ENCODE data around the gene KDELR1.

KDELR1 gene

GRCh38 chr19:48405850-48406249 is 14.5 kb upstream of the KDELR1 start:
- 90% methylated on average over 13 of the region's 13 CpGs for WGBS (ENCODE audit: insufficient coverage)
- no peaks in the 10 kb centered on the region for H3K4me1 ChIP-seq (ENCODE audit: control extremely low read depth in 1 of 4, control insufficient read depth in 4 of 4, insufficient read depth in 4 of 4, low read length in 3 of 4)
- no peaks in the 10 kb centered on the region for H3K27me3 ChIP-seq (replicated peaks in 2 of 5; ENCODE audit: control insufficient read depth in 4 of 5, insufficient read depth in 5 of 5, low read length in 4 of 5)
- no peaks in the 10 kb centered on the region for H3K9me3 ChIP-seq (ENCODE audit: control extremely low read depth in 1 of 5, control insufficient read depth in 4 of 5, insufficient read depth in 2 of 5, low read depth in 1 of 5, low read length in 4 of 5)
- H3K36me3 ChIP-seq (ENCODE audit: control insufficient read depth in 4 of 4, insufficient read depth in 4 of 4, low read length in 3 of 4) = no peaks in the 10 kb centered on the region
- H3K27ac ChIP-seq (ENCODE audit: insufficient read depth in 1 of 2, low read depth in 1 of 2, low read length in 2 of 2, poor library complexity in 1 of 2, severe bottlenecking in 2 of 2) = no peak overlapping the region
- CTCF ChIA-PET = interaction anchor here (1.3 to 2.4 kb wide), 3 partner anchors 9 to 51 kb away, joined by 3 to 9 read pairs (median 3); partner anchors contain the start of gene KDELR1
- DNase-seq = no peak
- POLR2A ChIA-PET = no interaction called here
- no peak overlapping the region for H3K4me3 ChIP-seq (ENCODE audit: control insufficient read depth in 1 of 7, extremely low read depth in 1 of 7, insufficient read depth in 4 of 7, low read depth in 2 of 7, low read length in 6 of 7)

- peaks cover 0 to 4% (median 2%) of the 10 kb centered on the region in 4 experiments for H3K4me1 ChIP-seq (ENCODE audit: control extremely low read depth in 1 of 4, control insufficient read depth in 4 of 4, insufficient read depth in 4 of 4, low read length in 3 of 4)
- H3K27me3 ChIP-seq (replicated peaks in 2 of 5; ENCODE audit: control insufficient read depth in 4 of 5, insufficient read depth in 5 of 5, low read length in 4 of 5) = no peaks in the 10 kb centered on the region
- 93% methylated on average over 21 of the region's 27 CpGs for WGBS (ENCODE audit: insufficient coverage)
- no peak overlapping the region for H3K4me3 ChIP-seq (ENCODE audit: control insufficient read depth in 1 of 7, extremely low read depth in 1 of 7, insufficient read depth in 4 of 7, low read depth in 2 of 7, low read length in 6 of 7)
- ChIA-PET POLR2A (no interaction called here), CTCF (interaction anchor here (0.6 to 2.4 kb wide), 4 partner anchors 10 to 114 kb away, joined by 3 to 9 read pairs (median 4); partner anchors contain the start of gene KDELR1)
- H3K9me3 ChIP-seq (ENCODE audit: control extremely low read depth in 1 of 5, control insufficient read depth in 4 of 5, insufficient read depth in 2 of 5, low read depth in 1 of 5, low read length in 4 of 5) = no peaks in the 10 kb centered on the region
- H3K36me3 ChIP-seq (ENCODE audit: control insufficient read depth in 4 of 4, insufficient read depth in 4 of 4, low read length in 3 of 4) = no peaks in the 10 kb centered on the region
- H3K27ac ChIP-seq (ENCODE audit: insufficient read depth in 1 of 2, low read depth in 1 of 2, low read length in 2 of 2, poor library complexity in 1 of 2, severe bottlenecking in 2 of 2) = no peak overlapping the region
- no peak for DNase-seq
Observed at GRCh38 chr19:48405010-48405659, 13.8 kb upstream of the KDELR1 start.

GRCh38 chr19:48403606-48404005 is 12.3 kb upstream of the KDELR1 start:
- H3K4me3 ChIP-seq (ENCODE audit: control insufficient read depth in 1 of 7, extremely low read depth in 1 of 7, insufficient read depth in 4 of 7, low read depth in 2 of 7, low read length in 6 of 7) = no peak overlapping the region
- ChIA-PET CTCF (interaction anchor here (0.6 to 1.3 kb wide), 5 partner anchors 8 to 74 kb away, joined by 3 to 5 read pairs (median 3); partner anchors contain the start of gene TMEM143), POLR2A (no interaction called here)
- peaks cover 0 to 13% (median 6%) of the 10 kb centered on the region in 4 experiments for H3K4me1 ChIP-seq (ENCODE audit: control extremely low read depth in 1 of 4, control insufficient read depth in 4 of 4, insufficient read depth in 4 of 4, low read length in 3 of 4)
- H3K36me3 ChIP-seq (ENCODE audit: control insufficient read depth in 4 of 4, insufficient read depth in 4 of 4, low read length in 3 of 4) = no peaks in the 10 kb centered on the region
- WGBS (ENCODE audit: insufficient coverage) = 100% methylated on average over 1 of the region's 3 CpGs
- peaks cover 0 to 3% (median 0%) of the 10 kb centered on the region in 5 experiments for H3K27me3 ChIP-seq (replicated peaks in 2 of 5; ENCODE audit: control insufficient read depth in 4 of 5, insufficient read depth in 5 of 5, low read length in 4 of 5)
- peak; percentile 50 to 79 (median 72) for DNase-seq
- H3K27ac ChIP-seq (ENCODE audit: insufficient read depth in 1 of 2, low read depth in 1 of 2, low read length in 2 of 2, poor library complexity in 1 of 2, severe bottlenecking in 2 of 2) = no peak overlapping the region
- no peaks in the 10 kb centered on the region for H3K9me3 ChIP-seq (ENCODE audit: control extremely low read depth in 1 of 5, control insufficient read depth in 4 of 5, insufficient read depth in 2 of 5, low read depth in 1 of 5, low read length in 4 of 5)

- H3K4me3 ChIP-seq (ENCODE audit: control insufficient read depth in 1 of 7, extremely low read depth in 1 of 7, insufficient read depth in 4 of 7, low read depth in 2 of 7, low read length in 6 of 7) = no peak overlapping the region
- no peaks in the 10 kb centered on the region for H3K36me3 ChIP-seq (ENCODE audit: control insufficient read depth in 4 of 4, insufficient read depth in 4 of 4, low read length in 3 of 4)
- WGBS (ENCODE audit: insufficient coverage) = 96% methylated on average over 5 of the region's 5 CpGs
- H3K9me3 ChIP-seq (ENCODE audit: control extremely low read depth in 1 of 5, control insufficient read depth in 4 of 5, insufficient read depth in 2 of 5, low read depth in 1 of 5, low read length in 4 of 5) = no peaks in the 10 kb centered on the region
- ChIA-PET CTCF (interaction anchor here (0.9 to 1.7 kb wide), 3 partner anchors 10 to 183 kb away, joined by 3 to 4 read pairs (median 4); partner anchors contain the start of gene KDELR1), POLR2A (no interaction called here)
- H3K27ac ChIP-seq (ENCODE audit: insufficient read depth in 1 of 2, low read depth in 1 of 2, low read length in 2 of 2, poor library complexity in 1 of 2, severe bottlenecking in 2 of 2) = no peak overlapping the region
- H3K27me3 ChIP-seq (replicated peaks in 2 of 5; ENCODE audit: control insufficient read depth in 4 of 5, insufficient read depth in 5 of 5, low read length in 4 of 5) = peaks cover 0 to 24% (median 17%) of the 10 kb centered on the region in 5 experiments
- H3K4me1 ChIP-seq (ENCODE audit: control extremely low read depth in 1 of 4, control insufficient read depth in 4 of 4, insufficient read depth in 4 of 4, low read length in 3 of 4) = peaks cover 0 to 32% (median 17%) of the 10 kb centered on the region in 4 experiments
- no peak for DNase-seq
Observed at GRCh38 chr19:48401287-48401686, 9.9 kb upstream of the KDELR1 start.

- Histone ChIP-seq H3K27ac (ENCODE audit: insufficient read depth in 1 of 2, low read depth in 1 of 2, low read length in 2 of 2, poor library complexity in 1 of 2, severe bottlenecking in 2 of 2) (no peak overlapping the region), H3K27me3 (replicated peaks in 2 of 5; ENCODE audit: control insufficient read depth in 4 of 5, insufficient read depth in 5 of 5, low read length in 4 of 5) (peaks cover 0 to 35% (median 25%) of the 10 kb centered on the region in 5 experiments), H3K4me3 (ENCODE audit: control insufficient read depth in 1 of 7, extremely low read depth in 1 of 7, insufficient read depth in 4 of 7, low read depth in 2 of 7, low read length in 6 of 7) (peak overlapping the region in 1 of 7 experiments; percentile 11), H3K36me3 (ENCODE audit: control insufficient read depth in 4 of 4, insufficient read depth in 4 of 4, low read length in 3 of 4) (no peaks in the 10 kb centered on the region), H3K9me3 (ENCODE audit: control extremely low read depth in 1 of 5, control insufficient read depth in 4 of 5, insufficient read depth in 2 of 5, low read depth in 1 of 5, low read length in 4 of 5) (no peaks in the 10 kb centered on the region), H3K4me1 (ENCODE audit: control extremely low read depth in 1 of 4, control insufficient read depth in 4 of 4, insufficient read depth in 4 of 4, low read length in 3 of 4) (peaks cover 0 to 32% (median 17%) of the 10 kb centered on the region in 4 experiments)
- WGBS (ENCODE audit: insufficient coverage) = 67% methylated on average over 12 of the region's 14 CpGs
- no peak for DNase-seq
- ChIA-PET POLR2A (no interaction called here), CTCF (interaction anchor here (1.6 to 1.7 kb wide), 2 partner anchors 9 to 14 kb away, joined by 4 read pairs; partner anchors contain the start of gene KDELR1)
Observed at GRCh38 chr19:48400018-48400742, 8.8 kb upstream of the KDELR1 start.

GRCh38 chr19:48398375-48399235 is 7.3 kb upstream of the KDELR1 start:
- Histone ChIP-seq H3K9me3 (ENCODE audit: control extremely low read depth in 1 of 5, control insufficient read depth in 4 of 5, insufficient read depth in 2 of 5, low read depth in 1 of 5, low read length in 4 of 5) (no peaks in the 10 kb centered on the region), H3K4me3 (ENCODE audit: control insufficient read depth in 1 of 7, extremely low read depth in 1 of 7, insufficient read depth in 4 of 7, low read depth in 2 of 7, low read length in 6 of 7) (peak overlapping the region in 6 of 7 experiments; percentile 22 to 54 (median 48)), H3K27me3 (replicated peaks in 2 of 5; ENCODE audit: control insufficient read depth in 4 of 5, insufficient read depth in 5 of 5, low read length in 4 of 5) (peaks cover 0 to 50% (median 31%) of the 10 kb centered on the region in 5 experiments), H3K27ac (ENCODE audit: insufficient read depth in 1 of 2, low read depth in 1 of 2, low read length in 2 of 2, poor library complexity in 1 of 2, severe bottlenecking in 2 of 2) (peak overlapping the region in 1 of 2 experiments; percentile 49), H3K36me3 (ENCODE audit: control insufficient read depth in 4 of 4, insufficient read depth in 4 of 4, low read length in 3 of 4) (no peaks in the 10 kb centered on the region), H3K4me1 (ENCODE audit: control extremely low read depth in 1 of 4, control insufficient read depth in 4 of 4, insufficient read depth in 4 of 4, low read length in 3 of 4) (peaks cover 0 to 46% (median 29%) of the 10 kb centered on the region in 4 experiments)
- 6% methylated on average over 86 of the region's 104 CpGs for WGBS (ENCODE audit: insufficient coverage)
- DNase-seq = peak; percentile 57 to 80 (median 72)
- POLR2A ChIA-PET = no interaction called here
- CTCF ChIA-PET = no interaction called here

All from common myeloid progenitor, CD34-positive (primary cell).